Osteoblast (primary cell): Measurements from ENCODE around the gene ZNF275. TPM values are rescaled to one million over a fixed set of nuclear protein-coding genes. Genes with fewer than 3 reads are reported as not detected.

ENCODE experiments used
- DNase-seq: peaks from one replicate; pipeline ENCODE4 v3.0.0; 2011; ENCODE audit warnings: low spot score, mixed read lengths; ENCODE audit not compliant: insufficient read length; ENCODE audit errors: missing footprints
- H2AFZ ChIP-seq: 2 replicates; pipeline ENCODE4 v1.6.0; 2011; ENCODE audit warnings: mild to moderate bottlenecking, low read length
- H3K27ac ChIP-seq: 2 replicates; pipeline ENCODE4 v1.5.1; 2011; ENCODE audit warnings: mild to moderate bottlenecking, low read depth, low read length, moderate library complexity
- H3K27me3 ChIP-seq: 2 replicates; pipeline ENCODE4 v1.6.0; 2012; ENCODE audit warnings: mild to moderate bottlenecking, control low read depth, inconsistent platforms, low read length, moderate library complexity; ENCODE audit not compliant: insufficient read depth
- H3K36me3 ChIP-seq: 2 replicates; pipeline ENCODE4 v1.5.1; 2011; ENCODE audit warnings: mild to moderate bottlenecking, low read length, control low read depth, moderate library complexity; ENCODE audit not compliant: insufficient read depth
- H3K4me1 ChIP-seq: 2 replicates; pipeline ENCODE4 v1.5.1; 2011; ENCODE audit warnings: mild to moderate bottlenecking, low read length, control low read depth, moderate library complexity; ENCODE audit not compliant: insufficient read depth
- H3K4me2 ChIP-seq: 2 replicates; pipeline ENCODE4 v1.6.0; 2011; ENCODE audit warnings: mild to moderate bottlenecking, low read length; ENCODE audit not compliant: insufficient read depth
- H3K4me3 ChIP-seq: fragments of 200-600 bp; sonication (generic); 3 replicates; pipeline ENCODE4 v1.5.1; 2012; ENCODE audit warnings: mild to moderate bottlenecking, low read length, inconsistent platforms; ENCODE audit not compliant: insufficient read depth
- H3K79me2 ChIP-seq: 2 replicates; pipeline ENCODE4 v1.6.0; 2012; ENCODE audit warnings: mild to moderate bottlenecking, low read length, control low read depth, inconsistent platforms; ENCODE audit not compliant: insufficient read depth
- H3K9me3 ChIP-seq: 2 replicates; pipeline ENCODE4 v1.5.1; 2011; ENCODE audit warnings: low read depth, low read length, control low read depth
- H4K20me1 ChIP-seq: 2 replicates; pipeline ENCODE4 v1.6.0; 2012; ENCODE audit warnings: mild to moderate bottlenecking, low read length, control low read depth; ENCODE audit not compliant: insufficient read depth
- CTCF ChIP-seq: IDR thresholded peaks from 2 replicates; pipeline ENCODE4 v1.5.1; 2011; ENCODE audit warnings: mild to moderate bottlenecking, low read depth, low read length, moderate library complexity; ENCODE audit errors: extremely low read depth
- total RNA-seq: library from RNA; depleted of rRNA; stranded (reverse); fragments of >200 nt; gene quantifications from 2 replicates; pipeline ENCODE4 v1.2.3, GENCODE V29; 2012

Gene ZNF275
- total RNA-seq, 1 donor: 11.2 TPM

GRCh38 chrX:153377727-153378126, 43.8 kb downstream of the ZNF275 start:
- Histone ChIP-seq H3K4me3 (no peak overlapping the region), H4K20me1 (no peaks in the 10 kb centered on the region), H3K36me3 (no peaks in the 10 kb centered on the region), H3K4me1 (peaks cover 10% of the 10 kb centered on the region), H3K27ac (no peak overlapping the region), H3K4me2 (no peak overlapping the region), H2AFZ (no peak overlapping the region), H3K27me3 (peaks cover 2% of the 10 kb centered on the region), H3K9me3 (no peaks in the 10 kb centered on the region), H3K79me2 (no peaks in the 10 kb centered on the region)
- no peak for TF ChIP-seq CTCF
- peak; percentile 22 for DNase-seq

GRCh38 chrX:153378607-153379006, 44.7 kb downstream of the ZNF275 start:
- Histone ChIP-seq H3K27me3 (peaks cover 2% of the 10 kb centered on the region), H3K27ac (no peak overlapping the region), H4K20me1 (no peaks in the 10 kb centered on the region), H2AFZ (no peak overlapping the region), H3K36me3 (no peaks in the 10 kb centered on the region), H3K4me2 (no peak overlapping the region), H3K4me1 (peaks cover 10% of the 10 kb centered on the region), H3K79me2 (no peaks in the 10 kb centered on the region), H3K4me3 (no peak overlapping the region), H3K9me3 (no peaks in the 10 kb centered on the region)
- TF ChIP-seq CTCF: no peak
- DNase-seq: peak; percentile 75

- no peak for TF ChIP-seq CTCF
- Histone ChIP-seq H3K36me3 (no peaks in the 10 kb centered on the region), H3K4me3 (no peak overlapping the region), H3K27me3 (peaks cover 2% of the 10 kb centered on the region), H3K4me1 (peaks cover 10% of the 10 kb centered on the region), H3K4me2 (no peak overlapping the region), H3K79me2 (no peaks in the 10 kb centered on the region), H2AFZ (no peak overlapping the region), H3K9me3 (no peaks in the 10 kb centered on the region), H4K20me1 (no peaks in the 10 kb centered on the region), H3K27ac (no peak overlapping the region)
- DNase-seq: no peak
These were observed 45.6 kb downstream of the ZNF275 start for GRCh38 chrX:153379508-153379907.

GRCh38 chrX:153379971-153380581, 46.1 kb downstream of the ZNF275 start:
- no peaks in the 10 kb centered on the region for H3K9me3 ChIP-seq
- H3K79me2 ChIP-seq: no peaks in the 10 kb centered on the region
- H3K36me3 ChIP-seq: no peaks in the 10 kb centered on the region
- H3K4me2 ChIP-seq: no peak overlapping the region
- no peak for TF ChIP-seq CTCF
- peak; percentile 39 for DNase-seq
- H3K4me1 ChIP-seq: peaks cover 10% of the 10 kb centered on the region
- H3K27ac ChIP-seq: no peak overlapping the region
- H3K27me3 ChIP-seq: peaks cover 2% of the 10 kb centered on the region
- no peak overlapping the region for H2AFZ ChIP-seq
- H4K20me1 ChIP-seq: no peaks in the 10 kb centered on the region
- H3K4me3 ChIP-seq: no peak overlapping the region
